Measurements from ENCODE around the gene BDKRB2. TPM values are rescaled to one million over a fixed set of nuclear protein-coding genes. Genes with fewer than 3 reads are reported as not detected.
A peak's percentile ranks its signal among the peaks of the same experiment; 100 is the strongest.

The BDKRB2 gene
- total and polyA plus RNA-seq, 8 donors: 3.5 to 14.2 (median 6.1) TPM; not detected in 1

DNA sequence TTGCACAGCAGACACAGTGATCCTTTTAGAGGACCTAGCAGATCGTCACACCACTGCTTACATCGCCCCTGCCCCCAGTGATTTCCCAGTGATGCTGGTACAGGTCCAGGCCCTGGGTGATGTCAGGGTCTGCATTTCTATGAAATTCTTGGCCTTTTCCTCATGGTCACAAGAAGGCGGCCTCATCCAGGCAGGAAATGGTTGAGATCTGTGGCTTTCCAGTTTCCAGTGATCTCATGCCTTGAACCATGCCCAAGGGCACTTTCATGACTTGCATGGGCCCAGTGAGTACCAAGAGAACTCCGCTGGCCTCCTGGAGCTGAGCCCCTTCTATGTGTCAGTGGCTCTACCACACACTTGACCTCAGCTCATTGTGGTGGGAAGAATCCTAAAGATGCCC, 41.9 kb upstream of the BDKRB2 start:
- 85 to 95% (median 92%) methylated on average over 4 of the region's 4 CpGs for WGBS, 5 donors
- H3K4me1 ChIP-seq: peaks cover 0 to 20% (median 2%) of the 10 kb centered on the region in 4 donors
- no peak for TF ChIP-seq EP300 (IDR thresholded peaks at IDR 0.05)
- no peak for TF ChIP-seq POLR2AphosphoS5 (IDR thresholded peaks at IDR 0.05)
- no peak for TF ChIP-seq POLR2A (IDR thresholded peaks at IDR 0.05)
- TF ChIP-seq, protein P1, sequence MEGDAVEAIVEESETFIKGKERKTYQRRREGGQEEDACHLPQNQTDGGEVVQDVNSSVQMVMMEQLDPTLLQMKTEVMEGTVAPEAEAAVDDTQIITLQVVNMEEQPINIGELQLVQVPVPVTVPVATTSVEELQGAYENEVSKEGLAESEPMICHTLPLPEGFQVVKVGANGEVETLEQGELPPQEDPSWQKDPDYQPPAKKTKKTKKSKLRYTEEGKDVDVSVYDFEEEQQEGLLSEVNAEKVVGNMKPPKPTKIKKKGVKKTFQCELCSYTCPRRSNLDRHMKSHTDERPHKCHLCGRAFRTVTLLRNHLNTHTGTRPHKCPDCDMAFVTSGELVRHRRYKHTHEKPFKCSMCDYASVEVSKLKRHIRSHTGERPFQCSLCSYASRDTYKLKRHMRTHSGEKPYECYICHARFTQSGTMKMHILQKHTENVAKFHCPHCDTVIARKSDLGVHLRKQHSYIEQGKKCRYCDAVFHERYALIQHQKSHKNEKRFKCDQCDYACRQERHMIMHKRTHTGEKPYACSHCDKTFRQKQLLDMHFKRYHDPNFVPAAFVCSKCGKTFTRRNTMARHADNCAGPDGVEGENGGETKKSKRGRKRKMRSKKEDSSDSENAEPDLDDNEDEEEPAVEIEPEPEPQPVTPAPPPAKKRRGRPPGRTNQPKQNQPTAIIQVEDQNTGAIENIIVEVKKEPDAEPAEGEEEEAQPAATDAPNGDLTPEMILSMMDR (IDR thresholded peaks at IDR 0.05): no peak
- H3K9me3 ChIP-seq: no peaks in the 10 kb centered on the region
- peaks cover 0 to 9% (median 0%) of the 10 kb centered on the region in 3 donors for H3K27me3 ChIP-seq
- no peaks in the 10 kb centered on the region for H3K36me3 ChIP-seq
- H3K4me3 ChIP-seq: no peak overlapping the region
- intact Hi-C loops (cut with DNase I; ENCODE audit: low total_unique reads): no loop called here
- peak in 1 of 2 donors; percentile 2 for DNase-seq
- H3K27ac ChIP-seq: no peak overlapping the region

DNA sequence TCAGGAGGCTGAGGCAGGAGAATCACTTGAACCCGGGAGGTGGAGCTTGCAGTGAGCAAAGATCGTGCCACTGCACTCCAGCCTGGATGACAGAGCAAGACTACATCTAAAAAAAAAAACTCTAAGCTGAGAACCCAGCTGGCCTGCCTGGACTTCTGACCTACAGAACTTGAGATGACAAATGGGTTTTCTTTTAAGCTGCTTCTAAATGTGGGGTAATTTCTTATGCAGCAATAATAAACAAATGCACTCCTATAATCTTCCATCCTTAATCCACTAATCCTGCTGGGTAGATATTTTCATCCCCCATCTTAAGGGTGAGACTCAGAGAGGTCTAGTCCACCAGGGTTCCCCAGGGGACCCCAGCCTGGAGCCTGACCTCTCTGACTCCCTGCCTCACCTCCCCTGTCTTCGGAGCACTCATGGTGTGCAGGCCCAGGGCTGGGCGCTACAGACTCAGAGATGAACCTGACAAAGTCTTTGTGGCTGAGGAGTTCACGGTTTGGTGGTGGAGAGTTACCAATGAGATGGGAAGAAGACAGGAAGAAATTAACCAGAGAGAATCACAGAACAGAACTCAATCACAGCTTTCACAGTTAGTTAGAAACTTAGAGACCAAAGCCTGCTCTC, 39.7 kb upstream of the BDKRB2 start:
- intact Hi-C loops (cut with DNase I; ENCODE audit: low total_unique reads): no loop called here
- Histone ChIP-seq H3K36me3 (no peaks in the 10 kb centered on the region), H3K9me3 (no peaks in the 10 kb centered on the region), H3K27me3 (peaks cover 0 to 9% (median 0%) of the 10 kb centered on the region in 3 donors), H3K4me1 (peaks cover 0 to 16% (median 2%) of the 10 kb centered on the region in 4 donors), H3K27ac (no peak overlapping the region), H3K4me3 (no peak overlapping the region)
- no peak for DNase-seq
- WGBS, 5 donors: 75 to 84% (median 81%) methylated on average over 5 of the region's 5 CpGs
- no peak for TF ChIP-seq POLR2A (IDR thresholded peaks at IDR 0.05)
- no peak for TF ChIP-seq EP300 (IDR thresholded peaks at IDR 0.05)
- TF ChIP-seq, protein P1 (IDR thresholded peaks at IDR 0.05): no peak
- no peak for TF ChIP-seq POLR2AphosphoS5 (IDR thresholded peaks at IDR 0.05)

DNA sequence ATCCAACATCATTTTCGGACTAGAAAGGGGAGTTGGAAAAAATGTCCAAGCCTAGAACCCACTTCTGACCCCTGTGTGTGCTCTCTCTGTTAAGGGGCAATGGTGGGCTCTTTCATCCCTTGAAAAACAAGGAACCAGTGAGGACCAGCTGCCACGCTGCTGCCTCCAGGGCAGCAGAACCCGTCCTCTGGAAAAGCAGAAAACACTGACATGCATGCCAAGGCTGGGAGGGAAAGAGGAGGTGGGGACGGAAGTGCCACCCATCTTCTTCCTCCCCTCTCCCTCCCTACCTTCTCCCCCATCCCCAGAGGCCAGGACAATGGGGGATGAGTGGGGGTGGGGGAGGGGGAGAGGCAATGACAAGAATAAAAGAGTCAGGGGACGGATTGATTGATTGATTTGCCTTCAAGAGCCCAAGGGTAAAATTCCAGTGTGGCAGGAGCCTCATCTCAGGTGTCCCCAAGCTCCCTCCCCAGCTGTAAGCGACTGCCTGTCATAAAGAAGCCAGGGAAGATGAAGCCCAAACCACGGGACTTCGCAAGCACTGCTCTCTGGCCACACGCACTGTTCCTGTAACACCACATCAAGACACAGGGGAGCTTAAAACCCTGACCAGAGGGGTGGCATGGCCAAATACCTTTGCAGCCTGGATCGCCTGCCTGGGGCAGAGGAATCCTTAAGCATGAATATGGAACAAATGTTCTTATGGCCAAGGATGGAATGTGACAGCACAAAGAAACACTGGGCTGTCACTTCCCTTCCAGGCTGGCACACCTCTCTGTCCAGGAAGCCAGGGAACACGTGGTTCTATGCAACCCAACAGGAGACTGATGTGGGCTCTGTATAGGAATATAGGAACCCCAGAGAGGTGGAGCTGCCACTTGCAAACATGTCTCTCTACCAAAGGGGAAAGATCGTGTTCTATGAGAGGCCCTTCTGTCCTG, 38.9 kb upstream of the BDKRB2 start:
- Histone ChIP-seq H3K4me3 (no peak overlapping the region), H3K27ac (no peak overlapping the region), H3K9me3 (no peaks in the 10 kb centered on the region), H3K27me3 (peaks cover 0 to 9% (median 0%) of the 10 kb centered on the region in 3 donors), H3K4me1 (peaks cover 0 to 13% (median 2%) of the 10 kb centered on the region in 4 donors), H3K36me3 (no peaks in the 10 kb centered on the region)
- no peak for TF ChIP-seq POLR2AphosphoS5 (IDR thresholded peaks at IDR 0.05)
- no peak for TF ChIP-seq POLR2A (IDR thresholded peaks at IDR 0.05)
- TF ChIP-seq, protein P1 (IDR thresholded peaks at IDR 0.05): no peak
- TF ChIP-seq EP300 (IDR thresholded peaks at IDR 0.05): no peak
- DNase-seq: no peak
- intact Hi-C loops (cut with DNase I; ENCODE audit: low total_unique reads): no loop called here
- 69 to 81% (median 71%) methylated on average over 12 of the region's 12 CpGs for WGBS, 5 donors

DNA sequence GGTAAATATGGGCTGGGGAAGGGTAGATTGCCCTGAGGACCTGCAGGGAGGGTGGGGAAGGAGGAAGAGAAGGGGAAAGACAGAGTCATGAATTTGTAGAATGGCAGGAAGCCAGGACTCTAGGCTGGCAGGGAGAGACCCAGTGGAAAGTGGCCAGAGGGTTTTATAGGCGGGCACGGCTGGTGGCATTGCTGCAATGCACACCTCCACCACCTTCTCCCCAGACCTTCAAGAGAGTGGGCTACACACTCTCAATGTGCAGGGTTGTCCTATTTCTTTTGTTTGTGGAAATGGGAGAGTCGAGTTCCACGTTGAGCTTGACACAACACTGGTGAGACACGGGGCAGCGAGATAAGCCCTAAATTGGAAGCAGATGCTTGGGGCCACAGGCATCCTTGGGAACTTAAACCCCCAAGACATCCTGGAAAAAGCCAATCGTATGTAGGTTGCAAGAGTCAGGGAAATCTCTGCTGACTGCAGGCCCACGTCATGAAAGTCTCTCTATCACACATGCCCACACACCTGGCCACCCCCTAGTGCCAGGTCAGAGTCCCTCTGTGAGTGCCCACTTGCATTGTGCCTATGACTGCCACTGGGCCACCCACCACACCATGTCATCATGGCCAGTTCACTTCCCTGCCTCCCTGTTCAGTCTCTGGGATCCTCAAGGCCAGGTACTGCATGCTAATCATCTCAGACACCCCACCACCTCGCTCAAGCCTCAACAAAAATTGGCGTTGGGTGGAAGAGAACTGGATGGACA, 38.0 kb upstream of the BDKRB2 start:
- H3K9me3 ChIP-seq: no peaks in the 10 kb centered on the region
- no peak overlapping the region for H3K27ac ChIP-seq
- H3K4me3 ChIP-seq: no peak overlapping the region
- peaks cover 0 to 13% (median 2%) of the 10 kb centered on the region in 4 donors for H3K4me1 ChIP-seq
- DNase-seq: no peak
- H3K36me3 ChIP-seq: no peaks in the 10 kb centered on the region
- H3K27me3 ChIP-seq: peaks cover 0 to 14% (median 0%) of the 10 kb centered on the region in 3 donors
- TF ChIP-seq, protein P1 (IDR thresholded peaks at IDR 0.05): no peak
- TF ChIP-seq EP300 (IDR thresholded peaks at IDR 0.05): no peak
- TF ChIP-seq POLR2AphosphoS5 (IDR thresholded peaks at IDR 0.05): no peak
- no peak for TF ChIP-seq POLR2A (IDR thresholded peaks at IDR 0.05)
- intact Hi-C loops (cut with DNase I; ENCODE audit: low total_unique reads): no loop called here
- 82 to 92% (median 89%) methylated on average over 10 of the region's 10 CpGs for WGBS, 5 donors
